ENCODE results near the gene GAB2. TPM values are rescaled to one million over a fixed set of nuclear protein-coding genes. Genes with fewer than 3 reads are reported as not detected.

Gene GAB2
- total and polyA plus RNA-seq, 2 of the 13 experiments (the other 11 are each of a cell fraction or from before 2014, with no cell fraction given): 4.1 to 8.6 TPM

GRCh38 chr11:78188286-78189173, 229.1 kb downstream of the GAB2 start, which contains the start of the genes KCTD21 and USP35 (continued):
- TF ChIP-seq TBL1XR1 (IDR thresholded peaks at IDR 0.05; ENCODE audit: borderline replicate concordance, low read length, partially characterized antibody) (peak; percentile 69), MXD4 (CRISPR knock-in tag; IDR thresholded peaks at IDR 0.05) (no peak; the same call in none of the 2 replicates), ZSCAN31 (CRISPR knock-in tag; IDR thresholded peaks at IDR 0.05; ENCODE audit: low read depth) (peak; percentile 75; the same call in 1 of the 2 replicates), NKX3-1 (CRISPR knock-in tag; IDR thresholded peaks at IDR 0.05) (peak; percentile 23; the same call in 1 of the 2 replicates), GTF2F1 (IDR thresholded peaks at IDR 0.05; ENCODE audit: low read length) (no peak), TBX2 (CRISPR knock-in tag; IDR thresholded peaks at IDR 0.05; ENCODE audit: borderline replicate concordance) (peak; percentile 71), RNF219 (CRISPR knock-in tag; IDR thresholded peaks at IDR 0.05) (0 out of 2 replicates have a peak, but pooled peaks have one; percentile 84), NFAT5 (CRISPR knock-in tag; IDR thresholded peaks at IDR 0.05) (peak; percentile 65; the same call in 1 of the 2 replicates), ZBTB1 (CRISPR knock-in tag; IDR thresholded peaks at IDR 0.05; ENCODE audit: borderline replicate concordance) (peak; percentile 96), FOXP4 (CRISPR knock-in tag; IDR thresholded peaks at IDR 0.05) (no peak; the same call in 1 of the 2 replicates), CHCHD3 (CRISPR knock-in tag; IDR thresholded peaks at IDR 0.05) (no peak), ZNF276 (CRISPR knock-in tag; IDR thresholded peaks at IDR 0.05; ENCODE audit: low read depth) (0 out of 2 replicates have a peak, but pooled peaks have one; percentile 64), ZBTB42 (CRISPR knock-in tag; IDR thresholded peaks at IDR 0.05) (no peak), ELK4 (CRISPR knock-in tag; IDR thresholded peaks at IDR 0.05; ENCODE audit: borderline replicate concordance) (no peak), ZNF768 (CRISPR knock-in tag; IDR thresholded peaks at IDR 0.05) (no peak)
